B cell (primary cell): ENCODE results near the gene PTPN7.

Experiments
- CTCF ChIP-seq: fragments of 200-600 bp; IDR thresholded peaks from one replicate; pipeline ENCODE4 v1.8.0; 2022; ENCODE audit warnings: antibody characterized with exemption, mild to moderate bottlenecking
- EZH2 ChIP-seq: IDR thresholded peaks from 2 replicates; pipeline ENCODE4 v1.6.1; 2012; ENCODE audit warnings: borderline replicate concordance, low read depth, mild to moderate bottlenecking, moderate library complexity, low read length; ENCODE audit not compliant: insufficient read depth, poor library complexity, severe bottlenecking

GRCh38 chr1:202160377-202160940 is at the start of gene PTPN7:
- TF ChIP-seq EZH2: no peak
- TF ChIP-seq CTCF: peak; percentile 69
